GM19351 (cell line): Measurements from ENCODE around the gene NPIPB9.

Experiments
- ATAC-seq: cut with Tn5 transposase; IDR thresholded peaks from one replicate; pipeline ENCODE4 v1.9.1; 2021; ENCODE audit warnings: mild to moderate bottlenecking, moderate library complexity; ENCODE audit not compliant: unreplicated experiment

NPIPB9 gene

DNA sequence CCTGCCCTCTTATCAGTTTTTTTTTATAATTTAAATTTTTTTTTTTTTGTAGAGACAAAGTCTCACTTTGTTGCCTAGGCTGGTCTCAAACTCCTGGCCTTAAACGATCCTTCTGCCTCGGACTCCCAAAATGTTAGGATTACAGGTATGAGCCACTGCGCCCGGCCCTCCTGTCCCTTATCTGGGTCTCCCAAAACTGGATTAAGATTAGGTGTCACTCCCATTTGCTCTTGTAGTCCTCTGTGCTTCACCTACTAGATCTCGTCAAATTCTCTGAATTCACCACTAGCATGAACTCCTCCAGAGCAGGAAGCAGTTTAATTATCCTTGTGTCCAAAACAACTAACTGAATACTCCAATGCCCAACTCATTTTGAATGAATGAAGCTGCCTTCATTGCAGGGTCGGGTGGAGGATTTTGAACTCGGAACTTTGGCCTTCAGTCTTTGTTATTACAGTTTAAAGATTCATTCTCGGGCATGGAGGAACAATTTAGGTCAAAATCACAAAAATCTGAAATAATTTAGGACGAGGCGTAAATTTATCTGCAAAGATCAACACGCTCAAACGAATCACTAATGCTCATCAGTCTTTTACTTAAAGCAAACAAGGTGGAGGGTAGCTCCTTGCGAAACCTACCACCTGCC lies 70.4 kb downstream of the NPIPB9 start:
- no peak for ATAC-seq
